ENCODE data around the gene PPP1CA.

DNA sequence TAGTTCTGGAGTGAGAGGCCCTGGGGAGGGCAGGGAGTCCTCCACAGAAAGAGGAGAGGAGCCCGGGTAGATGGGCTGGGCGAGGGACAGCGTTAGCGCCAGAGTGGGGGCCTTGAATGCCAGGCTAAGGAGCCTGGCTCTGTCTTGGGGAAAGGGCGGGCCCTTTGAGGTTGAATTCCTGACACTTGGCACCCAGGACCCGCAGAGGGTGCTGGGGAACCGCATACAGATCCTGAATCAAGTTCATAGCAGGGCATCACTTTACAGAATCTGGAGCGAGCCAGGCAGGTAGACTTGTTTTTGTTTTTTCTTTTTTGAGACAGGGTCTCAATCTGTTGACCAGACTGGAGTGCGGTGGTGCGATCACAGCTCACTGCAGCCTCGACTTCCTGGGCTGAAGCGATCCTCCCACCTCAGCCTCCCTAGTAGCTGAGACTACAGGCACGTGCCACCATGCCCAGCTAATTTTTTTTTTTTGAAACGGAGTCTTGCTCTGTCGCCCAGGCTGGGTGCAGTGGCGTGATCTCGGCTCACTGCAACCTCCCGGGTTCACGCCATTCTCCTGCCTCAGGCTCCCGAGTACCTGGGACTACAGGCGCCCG lies 19.9 kb upstream of the PPP1CA start:
- TF ChIP-seq, protein P1, sequence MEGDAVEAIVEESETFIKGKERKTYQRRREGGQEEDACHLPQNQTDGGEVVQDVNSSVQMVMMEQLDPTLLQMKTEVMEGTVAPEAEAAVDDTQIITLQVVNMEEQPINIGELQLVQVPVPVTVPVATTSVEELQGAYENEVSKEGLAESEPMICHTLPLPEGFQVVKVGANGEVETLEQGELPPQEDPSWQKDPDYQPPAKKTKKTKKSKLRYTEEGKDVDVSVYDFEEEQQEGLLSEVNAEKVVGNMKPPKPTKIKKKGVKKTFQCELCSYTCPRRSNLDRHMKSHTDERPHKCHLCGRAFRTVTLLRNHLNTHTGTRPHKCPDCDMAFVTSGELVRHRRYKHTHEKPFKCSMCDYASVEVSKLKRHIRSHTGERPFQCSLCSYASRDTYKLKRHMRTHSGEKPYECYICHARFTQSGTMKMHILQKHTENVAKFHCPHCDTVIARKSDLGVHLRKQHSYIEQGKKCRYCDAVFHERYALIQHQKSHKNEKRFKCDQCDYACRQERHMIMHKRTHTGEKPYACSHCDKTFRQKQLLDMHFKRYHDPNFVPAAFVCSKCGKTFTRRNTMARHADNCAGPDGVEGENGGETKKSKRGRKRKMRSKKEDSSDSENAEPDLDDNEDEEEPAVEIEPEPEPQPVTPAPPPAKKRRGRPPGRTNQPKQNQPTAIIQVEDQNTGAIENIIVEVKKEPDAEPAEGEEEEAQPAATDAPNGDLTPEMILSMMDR (IDR thresholded peaks at IDR 0.05; ENCODE audit: low read depth, low read length, missing input control): no peak
- TF ChIP-seq, protein P2, sequence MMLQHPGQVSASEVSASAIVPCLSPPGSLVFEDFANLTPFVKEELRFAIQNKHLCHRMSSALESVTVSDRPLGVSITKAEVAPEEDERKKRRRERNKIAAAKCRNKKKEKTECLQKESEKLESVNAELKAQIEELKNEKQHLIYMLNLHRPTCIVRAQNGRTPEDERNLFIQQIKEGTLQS (IDR thresholded peaks at IDR 0.05): no peak
- TF ChIP-seq REST (IDR thresholded peaks at IDR 0.05): no peak
- TF ChIP-seq RAD21 (IDR thresholded peaks at IDR 0.05): no peak
- TF ChIP-seq JUND (IDR thresholded peaks at IDR 0.05): no peak
- TF ChIP-seq YY1 (IDR thresholded peaks at IDR 0.05): no peak
- TF ChIP-seq, protein P3, sequence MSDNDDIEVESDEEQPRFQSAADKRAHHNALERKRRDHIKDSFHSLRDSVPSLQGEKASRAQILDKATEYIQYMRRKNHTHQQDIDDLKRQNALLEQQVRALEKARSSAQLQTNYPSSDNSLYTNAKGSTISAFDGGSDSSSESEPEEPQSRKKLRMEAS (IDR thresholded peaks at IDR 0.05): no peak
- no peak for TF ChIP-seq HNF4A (conservative IDR thresholded peaks at IDR 0.05)

All from liver (tissue), 3 donors.